HG03342 (cell line): ENCODE data around the gene TFDP2.
"Not testable (repeated sequence)": the region's sequence is repeated elsewhere in the genome, so short reads cannot be mapped to it uniquely, and the experiment has no call there.

Experiments
- ATAC-seq: cut with Tn5 transposase; IDR thresholded peaks from one replicate; pipeline ENCODE4 v1.9.1; 2021; ENCODE audit warnings: mild to moderate bottlenecking, moderate library complexity; ENCODE audit not compliant: unreplicated experiment

TFDP2 gene

DNA sequence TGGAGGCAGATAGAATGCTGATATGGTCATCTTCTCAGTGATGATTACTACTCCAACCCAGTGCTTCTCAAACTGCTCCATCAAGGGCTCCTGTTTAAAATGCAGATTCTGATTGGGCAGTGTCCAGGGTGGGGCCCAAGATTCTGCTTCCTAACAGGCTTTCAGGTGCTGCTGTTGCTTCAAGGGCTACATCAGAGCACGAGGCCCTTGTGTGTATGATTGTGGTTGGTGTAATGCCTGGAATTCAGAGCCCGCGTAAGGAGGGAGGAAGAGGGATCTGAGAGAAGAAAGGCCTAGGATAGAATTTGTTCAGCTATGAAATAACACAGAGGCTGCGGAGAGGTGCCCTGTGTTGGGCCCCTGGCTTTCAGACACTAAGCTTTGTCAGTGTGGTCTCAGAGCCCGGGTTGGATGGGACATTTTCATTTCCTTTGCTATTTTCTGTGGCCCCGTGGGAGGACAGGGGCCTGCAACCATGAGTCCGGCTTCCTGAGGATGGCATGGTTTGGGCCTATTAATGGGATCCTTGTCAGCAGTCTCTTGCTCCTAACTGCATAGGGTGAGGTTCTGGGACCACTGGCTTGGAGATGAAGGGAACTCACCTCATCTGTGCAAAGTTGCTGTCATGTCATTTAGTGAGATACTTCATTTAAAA lies 219.9 kb downstream of the TFDP2 start:
- no peak for ATAC-seq

DNA sequence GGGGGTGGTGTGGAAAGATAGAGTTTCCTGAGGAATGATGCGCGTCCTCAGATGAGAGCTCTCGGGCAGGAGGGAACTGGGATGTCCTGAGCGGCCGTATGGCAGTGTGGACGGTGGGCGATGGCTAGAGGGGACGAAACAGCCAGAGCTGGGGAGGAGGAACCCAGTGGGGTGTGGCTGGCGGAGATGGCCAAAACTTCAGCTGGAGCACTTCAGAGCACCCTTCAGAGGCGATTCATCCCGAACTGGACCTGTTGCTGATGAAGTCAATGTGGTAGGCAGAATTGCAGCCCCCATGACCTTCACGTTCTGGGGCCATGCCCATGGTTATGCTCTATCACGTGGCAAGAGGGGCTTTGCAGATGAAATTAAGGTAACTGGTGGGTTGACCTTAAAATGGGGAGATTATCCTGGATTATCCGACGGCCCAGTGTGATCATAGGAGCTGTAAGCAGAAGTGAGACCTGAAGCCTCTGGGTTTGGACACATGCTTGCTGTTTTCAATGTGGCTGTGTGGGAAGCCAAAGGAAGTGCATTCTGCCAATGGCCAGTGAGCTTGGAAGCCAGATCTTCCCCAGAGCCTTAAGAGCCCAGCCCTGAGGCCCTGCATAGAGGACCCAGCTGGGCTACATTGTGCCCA lies 220.6 kb downstream of the TFDP2 start:
- ATAC-seq = no peak

DNA sequence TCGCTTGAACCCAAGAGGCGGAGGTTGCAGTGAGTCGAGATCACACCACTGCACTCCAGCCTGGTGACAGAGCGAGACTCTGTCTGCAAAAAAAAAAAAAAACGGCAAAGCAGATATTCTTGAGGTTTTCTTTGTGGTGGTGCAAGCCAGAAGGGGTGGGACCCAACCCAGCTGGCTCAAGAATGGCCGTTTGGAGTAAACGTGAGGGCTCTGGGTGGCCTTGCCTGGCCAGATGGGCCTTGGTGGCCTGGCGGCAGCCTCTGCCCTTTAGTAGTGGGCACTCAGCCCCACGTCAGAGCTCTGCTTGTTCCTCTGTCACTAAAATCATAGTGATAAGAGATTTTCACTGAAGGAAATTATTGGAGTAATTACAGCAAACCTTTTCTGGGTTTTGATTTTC lies 222.4 kb downstream of the TFDP2 start:
- no peak for ATAC-seq

DNA sequence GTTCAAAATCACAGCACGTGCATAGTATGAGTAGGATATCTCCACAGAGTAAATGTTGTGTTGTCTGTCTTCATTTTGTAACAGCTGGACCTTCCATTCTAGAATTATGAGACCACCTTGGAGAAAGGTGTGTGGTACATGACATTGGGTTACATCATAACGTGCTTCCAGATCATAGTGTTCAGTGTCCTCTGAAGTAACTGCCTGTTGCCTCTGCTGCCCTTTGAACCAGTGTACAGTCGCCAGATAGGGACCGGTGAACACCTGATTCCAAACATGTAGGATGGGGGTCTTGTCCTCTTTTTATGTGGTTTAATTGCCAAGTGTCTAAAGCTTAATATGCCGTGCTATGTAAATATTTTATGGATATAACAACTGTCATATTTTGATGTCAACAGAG lies 223.7 kb downstream of the TFDP2 start:
- not testable (repeated sequence) for ATAC-seq

DNA sequence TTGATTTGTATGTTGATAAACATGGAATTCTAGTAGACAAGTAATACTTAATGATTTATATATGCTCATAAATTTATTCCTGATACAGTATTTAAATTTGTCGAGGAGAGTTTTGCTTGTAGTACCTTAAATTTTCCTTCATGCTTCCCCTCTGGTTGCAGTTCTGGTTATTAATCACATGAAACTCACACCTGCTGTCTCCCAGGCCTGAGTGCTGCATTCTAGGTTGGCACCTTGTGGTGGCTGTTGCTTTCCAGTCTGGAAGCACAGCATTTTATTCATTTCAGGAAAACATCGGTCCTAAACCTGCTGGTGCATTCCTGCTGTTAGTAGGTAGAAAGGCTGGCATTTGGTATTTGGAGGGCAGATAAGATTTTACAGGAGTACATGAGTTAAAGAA lies 228.0 kb downstream of the TFDP2 start:
- no peak for ATAC-seq

DNA sequence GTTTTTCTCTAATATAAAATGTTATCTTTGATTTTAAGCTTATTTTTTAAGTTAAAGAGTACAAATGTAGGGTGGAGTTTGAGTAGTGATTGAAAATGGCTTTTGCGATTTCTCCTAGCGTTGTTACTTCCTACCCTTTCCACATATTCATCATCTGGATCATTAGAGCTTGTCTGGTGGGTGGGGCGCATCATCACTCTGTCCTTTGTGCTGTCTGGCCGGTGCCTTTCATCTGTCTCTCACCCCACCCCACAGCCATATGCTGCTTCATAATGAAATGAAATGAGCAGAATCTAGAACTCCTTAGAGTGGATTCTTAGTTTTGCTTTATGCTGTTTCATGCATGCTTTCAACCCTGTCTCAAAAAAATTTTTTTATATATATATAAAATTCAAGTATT lies 228.6 kb downstream of the TFDP2 start:
- no peak for ATAC-seq

DNA sequence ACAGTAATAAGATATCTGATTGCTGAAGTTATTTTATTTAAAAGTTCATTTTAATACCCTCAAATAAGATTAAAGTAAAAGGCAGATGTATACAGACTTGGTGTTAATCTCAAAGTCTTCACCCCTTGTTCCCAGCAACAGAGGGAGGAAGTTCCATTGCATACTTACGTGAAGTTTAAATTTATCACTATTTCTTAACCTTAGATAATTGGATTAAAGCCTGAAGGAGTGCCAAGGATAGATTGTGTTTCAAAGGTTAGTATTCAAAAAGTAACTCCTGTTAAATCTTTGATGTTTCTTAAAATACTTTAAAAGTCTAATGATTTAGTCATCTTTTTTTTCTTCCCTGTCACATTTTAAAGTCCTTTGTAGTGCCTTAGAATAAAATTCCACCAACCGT lies 233.6 kb downstream of the TFDP2 start:
- ATAC-seq = no peak

DNA sequence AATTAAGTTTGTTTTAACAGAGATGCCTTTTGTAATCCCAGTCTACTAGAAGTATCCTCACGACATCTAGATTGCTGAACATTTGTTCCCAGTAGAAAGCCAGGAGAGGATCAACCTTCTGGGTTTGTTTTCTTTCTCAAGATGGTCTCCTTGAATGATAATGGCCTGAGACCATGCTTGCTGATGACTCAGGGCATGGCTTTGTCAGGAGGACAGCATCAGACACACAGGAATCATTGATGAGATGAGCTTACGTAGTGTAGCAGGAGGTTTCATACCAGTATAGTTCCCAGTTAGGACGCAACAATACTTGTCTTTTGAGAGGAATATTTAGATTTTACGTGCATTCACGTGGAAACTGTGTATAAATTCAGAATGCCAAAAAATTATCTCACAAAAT lies 234.3 kb downstream of the TFDP2 start:
- ATAC-seq = no peak

DNA sequence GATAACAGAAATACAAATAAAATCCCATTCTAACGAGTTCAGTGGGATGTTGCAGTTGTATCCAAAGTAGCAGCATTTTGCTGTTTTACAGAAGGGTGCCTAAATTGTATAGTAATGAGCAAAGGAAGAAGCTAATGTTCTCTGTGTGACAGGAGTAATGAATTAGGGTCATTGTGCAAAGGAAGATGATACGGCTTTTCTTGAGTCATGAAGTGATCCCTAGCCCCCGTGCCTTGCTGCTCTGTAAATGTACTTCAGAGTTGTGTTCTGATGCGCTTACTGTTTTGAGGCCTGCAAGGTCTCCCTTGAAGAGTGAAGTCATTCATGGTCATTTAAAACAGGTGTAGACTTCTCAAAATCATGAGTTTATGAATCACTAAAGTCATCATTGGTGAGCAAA lies 235.0 kb downstream of the TFDP2 start:
- ATAC-seq = no peak

DNA sequence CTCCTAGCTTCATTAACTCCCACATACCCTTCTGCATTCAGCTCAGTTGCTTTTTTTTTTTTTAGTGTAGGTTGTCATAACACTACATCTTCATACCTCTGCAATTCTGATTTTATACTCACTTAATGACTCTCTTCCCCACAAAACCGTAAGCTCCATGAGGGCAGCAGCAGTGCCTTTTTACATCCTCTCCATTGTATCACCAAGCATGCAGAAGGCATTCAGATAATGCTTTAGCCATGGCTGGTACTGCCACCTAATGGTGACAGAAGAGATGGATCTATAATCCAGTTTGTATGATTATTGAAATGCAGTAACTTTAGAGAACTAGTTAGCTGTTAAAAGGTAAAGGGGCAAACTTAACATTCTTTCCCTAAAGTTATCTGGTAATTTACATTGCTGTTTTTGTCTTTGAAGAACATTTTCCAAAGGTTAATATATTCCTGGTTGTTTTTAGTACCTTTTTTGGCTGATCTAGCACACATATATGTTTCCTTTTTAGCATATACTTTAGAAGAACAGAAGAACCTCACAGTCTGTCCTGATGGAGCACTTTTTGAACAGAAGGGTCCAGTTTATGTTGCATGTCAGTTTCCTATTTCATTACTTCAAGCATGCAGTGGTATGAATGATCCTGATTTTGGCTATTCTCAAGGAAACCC lies 236.1 kb downstream of the TFDP2 start:
- ATAC-seq = peak; percentile 65

DNA sequence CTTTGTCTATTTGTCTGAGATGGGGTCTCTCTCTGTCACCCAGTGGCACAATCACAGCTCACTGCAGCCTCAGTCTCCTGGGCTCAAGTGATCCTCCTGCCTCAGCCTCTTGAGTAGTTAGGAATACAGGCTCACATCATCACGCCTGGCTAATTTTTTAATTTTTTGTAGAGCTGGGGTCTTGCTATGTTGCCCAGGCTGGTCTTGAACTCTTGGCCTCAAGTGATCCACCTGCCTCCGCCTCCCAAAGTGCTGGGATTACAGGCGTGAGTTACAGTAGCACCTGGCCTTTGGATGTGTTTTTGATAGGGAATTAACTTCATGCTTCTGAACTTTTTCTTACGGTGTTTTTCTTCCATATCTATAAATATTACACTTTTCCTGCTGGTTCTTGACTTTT lies 239.4 kb downstream of the TFDP2 start:
- ATAC-seq = not testable (repeated sequence)

DNA sequence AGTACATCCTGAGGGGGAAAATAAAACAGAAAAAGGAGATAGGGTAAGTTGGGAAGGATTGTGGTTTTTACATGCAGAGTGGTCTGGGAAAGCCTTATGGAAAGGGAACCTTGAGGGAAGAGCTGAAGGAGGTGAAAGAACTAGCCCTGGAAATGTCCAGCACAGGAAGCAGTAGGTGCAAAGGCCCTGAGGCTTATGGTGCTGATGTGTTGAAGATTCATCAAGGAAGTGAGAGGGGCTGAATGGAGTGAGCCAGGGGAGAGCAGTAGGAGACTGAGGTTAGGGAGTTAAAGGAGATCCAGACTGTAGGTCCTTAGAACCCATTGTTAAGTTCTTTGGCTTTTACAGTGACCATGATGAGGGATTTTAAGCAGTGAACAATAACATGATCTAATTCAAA lies 239.9 kb downstream of the TFDP2 start:
- ATAC-seq = no peak

DNA sequence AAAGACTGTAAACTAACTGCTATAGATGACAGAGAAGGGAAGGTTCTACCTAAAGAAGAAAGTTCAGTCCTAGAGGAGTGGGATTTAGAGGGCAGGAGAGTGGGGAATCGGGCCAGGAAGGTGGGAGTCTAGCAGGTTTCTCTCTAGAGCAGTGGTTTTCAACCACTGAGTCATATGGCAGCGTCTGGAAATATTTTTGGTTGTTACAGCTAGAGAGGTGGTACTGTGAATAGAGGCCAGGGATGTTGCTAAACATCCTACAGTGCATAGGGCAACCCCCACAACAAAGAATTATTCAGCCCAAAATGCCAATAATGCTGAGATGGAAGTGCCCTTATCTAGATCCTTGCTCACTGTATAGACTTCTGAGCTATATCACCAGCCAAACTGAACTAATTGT lies 244.2 kb downstream of the TFDP2 start:
- ATAC-seq = no peak

DNA sequence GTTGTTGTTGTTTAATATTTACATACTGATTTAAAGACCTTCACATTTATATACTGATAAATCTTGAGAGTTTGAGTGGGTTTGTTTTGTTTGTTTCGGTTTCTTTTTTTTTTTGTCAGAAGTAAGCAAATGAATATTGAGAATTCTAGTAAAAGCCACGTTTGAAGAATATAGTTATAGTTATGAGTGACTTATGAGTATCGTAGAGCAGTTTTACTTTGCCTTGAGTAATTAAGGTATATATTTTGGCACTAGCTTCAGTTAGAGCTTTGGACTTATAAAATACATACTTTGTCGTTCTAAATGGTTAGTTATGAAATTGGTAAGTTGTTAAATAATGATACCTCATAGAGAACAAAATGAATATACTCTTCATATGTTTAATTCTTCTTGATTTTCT lies 245.1 kb downstream of the TFDP2 start:
- no peak for ATAC-seq

DNA sequence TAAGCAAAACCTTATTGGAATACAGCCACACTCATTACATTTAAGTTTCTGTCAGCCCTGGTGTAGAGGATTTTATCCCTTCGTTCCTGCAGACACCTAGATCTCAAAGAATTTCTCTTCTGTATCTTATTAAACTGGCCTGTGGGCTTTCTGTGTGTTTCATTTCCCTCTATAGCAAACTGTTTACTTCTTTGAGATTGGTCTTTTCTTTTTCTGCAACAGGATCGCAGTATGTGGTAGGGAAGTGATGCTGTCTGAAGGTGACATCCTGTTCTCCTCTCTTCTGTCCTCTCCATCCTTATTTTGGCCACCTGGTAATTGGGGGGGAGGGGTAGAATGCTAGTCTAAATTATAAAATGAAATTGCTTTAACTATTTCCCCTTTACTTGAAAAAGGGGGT lies 247.4 kb downstream of the TFDP2 start:
- no peak for ATAC-seq

DNA sequence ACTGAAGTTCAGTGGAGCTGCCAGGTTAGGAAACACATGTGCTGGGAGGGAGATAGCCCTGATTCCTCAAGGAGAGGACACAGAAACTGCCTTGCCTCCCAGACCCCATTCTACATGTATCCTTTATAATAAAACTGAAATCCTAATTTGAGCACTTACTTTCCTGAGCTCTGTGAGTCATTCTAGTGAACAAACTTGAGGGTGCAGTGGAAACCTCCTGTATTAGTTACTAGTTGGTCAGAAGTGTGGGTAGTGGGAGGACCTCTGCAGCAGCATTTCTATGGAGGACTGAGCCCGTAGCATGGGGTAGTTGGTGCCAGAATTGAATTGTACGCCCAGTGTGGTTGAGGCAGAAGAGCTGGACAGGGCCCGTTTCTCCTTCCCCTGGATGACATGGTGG lies 249.0 kb downstream of the TFDP2 start:
- no peak for ATAC-seq

DNA sequence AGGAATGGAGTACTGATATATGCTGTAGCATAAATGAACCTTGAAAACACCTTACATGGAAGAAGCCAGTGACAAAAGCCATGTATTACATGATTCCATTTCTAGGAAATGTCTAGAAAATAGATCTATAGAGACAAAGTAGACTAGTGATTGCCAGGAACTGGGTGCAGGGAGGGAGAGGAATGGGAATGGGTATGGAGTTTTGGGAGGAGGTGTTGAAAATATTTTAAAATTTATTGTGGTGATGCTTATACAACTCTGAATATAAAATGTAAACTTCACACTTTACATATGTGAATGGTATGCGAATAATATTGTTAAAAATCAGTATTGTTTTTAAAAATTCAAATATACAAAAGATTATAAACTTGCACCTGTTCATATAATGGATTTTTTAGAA lies 250.4 kb downstream of the TFDP2 start:
- ATAC-seq = no peak

DNA sequence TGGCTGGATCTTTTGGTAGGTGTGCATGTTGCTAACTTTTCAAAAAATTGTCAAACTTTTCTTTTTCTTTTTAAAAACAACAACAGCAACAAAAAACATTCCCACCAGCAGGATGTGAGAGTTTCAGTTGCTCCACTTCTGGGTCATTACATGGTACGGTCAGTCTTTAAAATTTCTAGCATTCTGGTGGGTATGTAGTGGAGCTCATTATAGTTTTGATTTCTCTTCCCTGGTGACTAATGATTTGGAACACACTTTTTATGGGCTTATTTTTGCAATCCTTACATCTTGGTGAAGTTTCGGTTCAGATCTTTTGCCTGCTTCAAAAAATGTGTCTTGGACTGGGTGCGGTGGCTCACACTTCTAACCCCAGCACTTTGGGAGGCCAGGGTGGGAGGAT lies 253.6 kb downstream of the TFDP2 start:
- ATAC-seq = no peak

DNA sequence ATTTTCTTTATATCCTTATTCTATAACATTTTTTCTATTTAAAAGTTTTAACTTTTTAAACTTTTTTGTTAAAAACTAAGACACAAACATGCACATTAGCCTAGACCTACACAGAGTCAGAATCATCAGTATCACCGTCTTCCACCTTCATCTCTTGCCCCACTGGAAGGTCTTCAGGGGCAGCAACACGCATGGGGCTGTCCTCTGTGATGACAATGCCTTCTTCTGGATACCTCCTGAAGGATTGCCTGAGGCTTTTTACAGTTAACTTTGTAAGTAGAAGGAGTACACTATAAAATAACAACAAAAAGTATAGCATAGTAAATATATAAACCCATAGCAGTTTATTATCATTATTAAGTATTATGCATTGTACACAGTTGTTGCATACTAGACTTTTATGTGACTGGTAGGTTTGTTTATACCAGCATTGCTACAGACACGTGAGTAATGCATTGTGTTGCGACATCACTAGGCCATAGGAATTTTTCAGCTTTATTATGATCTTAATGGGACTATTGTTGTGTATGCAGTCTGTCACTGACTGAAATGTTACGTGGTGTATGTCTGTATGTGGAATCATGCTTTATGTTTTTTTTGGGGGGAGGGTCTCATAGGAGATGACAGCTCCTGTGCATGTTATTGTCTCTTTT lies 254.7 kb downstream of the TFDP2 start:
- no peak for ATAC-seq
